ENCODE results near the gene NUDT17.

NUDT17 gene

GRCh38 chr1:145891587-145892485, 46.4 kb downstream of the NUDT17 start:
- peak in 3 of 5 experiments; percentile 31 to 44 (median 35) for DNase-seq

GRCh38 chr1:145892486-145893087, 47.2 kb downstream of the NUDT17 start:
- DNase-seq: no peak

- DNase-seq: no peak
Observed at GRCh38 chr1:145893306-145894055, 48.1 kb downstream of the NUDT17 start.

- DNase-seq: no peak
Observed at GRCh38 chr1:145895471-145895870, 50.0 kb downstream of the NUDT17 start.

GRCh38 chr1:145897969-145898368, 52.5 kb downstream of the NUDT17 start:
- no peak for DNase-seq

Measured in T-helper 2 cell (primary cell).